HEK293 (cell line): ENCODE data around the gene HEXIM1.
A peak's percentile ranks its signal among the peaks of the same experiment; 100 is the strongest.

Source experiments
- FEZF1 ChIP-seq: fragments of 450-650 bp; formaldehyde crosslinking; IDR thresholded peaks from 2 replicates; pipeline ENCODE4 v1.5.1; 2016; ENCODE audit warnings: missing biosample characterization, missing genetic modification characterization
- KLF1 ChIP-seq: fragments of 450-650 bp; formaldehyde crosslinking; IDR thresholded peaks from 2 replicates; pipeline ENCODE4 v1.5.1; 2016; ENCODE audit warnings: missing biosample characterization, missing genetic modification characterization
- KLF9 ChIP-seq: fragments of 450-650 bp; formaldehyde crosslinking; IDR thresholded peaks from 2 replicates; pipeline ENCODE4 v1.5.1; 2016; ENCODE audit warnings: missing biosample characterization, missing genetic modification characterization, low read depth
- PRDM1 ChIP-seq: fragments of 450-650 bp; formaldehyde crosslinking; IDR thresholded peaks from 2 replicates; pipeline ENCODE4; 2016; ENCODE audit warnings: missing biosample characterization, missing genetic modification characterization
- RBAK ChIP-seq: fragments of 450-650 bp; formaldehyde crosslinking; IDR thresholded peaks from 2 replicates; pipeline ENCODE4 v1.5.1; 2016; ENCODE audit warnings: missing biosample characterization, missing genetic modification characterization
- TRIM28 ChIP-seq: IDR thresholded peaks from 2 replicates; pipeline ENCODE4 v1.6.1; 2011; ENCODE audit warnings: low read length, control low read depth, borderline replicate concordance
- ZBTB20 ChIP-seq: fragments of 450-650 bp; formaldehyde crosslinking; IDR thresholded peaks from 2 replicates; pipeline ENCODE4 v1.5.1; 2016; ENCODE audit warnings: missing biosample characterization, missing genetic modification characterization
- ZNF146 ChIP-seq: fragments of 450-650 bp; formaldehyde crosslinking; IDR thresholded peaks from 2 replicates; pipeline ENCODE4 v1.5.1; 2016; ENCODE audit warnings: missing biosample characterization, missing genetic modification characterization
- ZNF223 ChIP-seq: fragments of 450-650 bp; formaldehyde crosslinking; IDR thresholded peaks from 2 replicates; pipeline ENCODE4 v1.5.1; 2016; ENCODE audit warnings: missing biosample characterization, missing genetic modification characterization
- ZNF324 ChIP-seq: fragments of 450-650 bp; formaldehyde crosslinking; IDR thresholded peaks from 2 replicates; pipeline ENCODE4 v1.5.1; 2016; ENCODE audit warnings: missing biosample characterization, missing genetic modification characterization
- ZNF433 ChIP-seq: fragments of 450-650 bp; formaldehyde crosslinking; IDR thresholded peaks from 2 replicates; pipeline ENCODE4 v1.5.1; 2016; ENCODE audit warnings: missing biosample characterization, missing genetic modification characterization, low read depth
- ZNF560 ChIP-seq: fragments of 450-650 bp; formaldehyde crosslinking; IDR thresholded peaks from 2 replicates; pipeline ENCODE4 v1.5.1; 2017; ENCODE audit warnings: missing biosample characterization, missing genetic modification characterization, borderline replicate concordance
- ZNF623 ChIP-seq: fragments of 450-650 bp; formaldehyde crosslinking; IDR thresholded peaks from 2 replicates; pipeline ENCODE4 v1.5.1; 2016; ENCODE audit warnings: missing biosample characterization, missing genetic modification characterization
- ZNF664 ChIP-seq: fragments of 450-650 bp; formaldehyde crosslinking; IDR thresholded peaks from 2 replicates; pipeline ENCODE4 v1.5.1; 2016; ENCODE audit warnings: missing biosample characterization, missing genetic modification characterization
- ZNF670 ChIP-seq: fragments of 450-650 bp; formaldehyde crosslinking; IDR thresholded peaks from 2 replicates; pipeline ENCODE4 v1.5.1; 2016; ENCODE audit warnings: missing biosample characterization, missing genetic modification characterization, low read depth
- ZNF707 ChIP-seq: fragments of 450-650 bp; formaldehyde crosslinking; IDR thresholded peaks from 2 replicates; pipeline ENCODE4 v1.5.1; 2016; ENCODE audit warnings: missing biosample characterization, missing genetic modification characterization
- TF ChIP-seq, protein P1 (sequence below): fragments of 450-650 bp; formaldehyde crosslinking; IDR thresholded peaks from 2 replicates; pipeline ENCODE4; 2016; ENCODE audit warnings: missing biosample characterization, missing genetic modification characterization
- TF ChIP-seq, protein P2 (sequence below): fragments of 450-650 bp; formaldehyde crosslinking; IDR thresholded peaks from 2 replicates; pipeline ENCODE4 v1.5.1; 2016; ENCODE audit warnings: missing biosample characterization, missing genetic modification characterization, low read depth
- TF ChIP-seq, protein P3 (sequence below): fragments of 450-650 bp; formaldehyde crosslinking; IDR thresholded peaks from 2 replicates; pipeline ENCODE4 v1.5.1; 2016; ENCODE audit warnings: missing biosample characterization, missing genetic modification characterization
- TF ChIP-seq, protein P4 (sequence below): IDR thresholded peaks from 2 replicates; pipeline ENCODE4 v1.6.1; 2011; ENCODE audit warnings: mild to moderate bottlenecking, low read depth, low read length, borderline replicate concordance
- TF ChIP-seq, protein P5 (sequence below): fragments of 450-650 bp; formaldehyde crosslinking; IDR thresholded peaks from 2 replicates; pipeline ENCODE4 v1.5.1; 2017; ENCODE audit warnings: missing biosample characterization, missing genetic modification characterization
- TF ChIP-seq, protein P6 (sequence below): fragments of 450-650 bp; formaldehyde crosslinking; IDR thresholded peaks from 2 replicates; pipeline ENCODE4 v1.5.1; 2016; ENCODE audit warnings: missing biosample characterization, missing genetic modification characterization
- TF ChIP-seq, protein P7 (sequence below): fragments of 450-650 bp; formaldehyde crosslinking; IDR thresholded peaks from 2 replicates; pipeline ENCODE4 v1.5.1; 2016; ENCODE audit warnings: missing biosample characterization, missing genetic modification characterization
- TF ChIP-seq, protein P8 (sequence below): fragments of 450-650 bp; formaldehyde crosslinking; IDR thresholded peaks from 2 replicates; pipeline ENCODE4 v1.5.1; 2016; ENCODE audit warnings: missing biosample characterization, missing genetic modification characterization

HEXIM1 gene

DNA sequence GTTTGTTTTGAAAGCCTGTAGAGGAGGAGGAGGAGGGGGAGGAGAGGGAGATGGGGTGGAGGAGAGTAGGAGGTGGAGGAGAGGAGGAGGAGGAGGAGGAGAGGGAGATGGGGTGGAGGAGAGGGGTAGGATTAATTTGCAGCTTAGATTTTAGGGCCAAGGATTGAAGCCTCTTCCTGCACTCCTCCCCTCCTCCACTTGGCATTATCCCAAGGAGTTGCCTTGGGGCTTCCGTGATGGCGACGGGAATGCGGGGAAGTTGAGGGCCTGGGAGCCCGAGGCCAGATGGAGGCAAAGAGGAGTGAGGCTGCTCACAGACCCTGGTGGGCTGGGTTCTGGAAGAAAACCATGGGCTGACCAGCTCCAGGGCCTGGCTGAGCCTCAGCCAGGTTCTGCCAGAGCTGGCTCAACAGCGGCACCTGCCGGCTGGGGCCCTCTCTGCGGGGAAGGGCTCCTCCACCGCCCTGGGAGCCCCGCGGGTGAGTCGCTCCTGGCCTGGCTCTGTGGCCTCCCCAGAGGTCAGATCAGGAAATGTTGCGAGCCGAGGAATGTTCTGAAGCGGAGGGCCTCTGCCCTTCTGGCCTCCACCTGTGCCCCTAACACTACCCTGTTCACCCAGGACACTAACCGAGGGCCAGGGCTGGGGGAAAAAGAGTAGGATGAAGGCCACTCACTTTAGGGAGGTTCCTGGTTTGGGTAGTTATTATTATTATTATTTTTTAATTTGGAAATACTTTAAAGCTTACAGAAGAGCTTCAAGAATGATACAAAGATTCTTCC, 49.5 kb downstream of the HEXIM1 start (continued):
- TF ChIP-seq ZNF146 (tag by site-specific recombination), result no peak
- no peak for TF ChIP-seq KLF9 (tag by site-specific recombination)
- TF ChIP-seq RBAK, result no peak
- no peak for TF ChIP-seq FEZF1
- TF ChIP-seq TRIM28, result peak; percentile 52; the same call in 1 of the 2 replicates
- TF ChIP-seq ZBTB20 (tag by site-specific recombination), result peak; percentile 36; the same call in 1 of the 2 replicates
- TF ChIP-seq, protein P1, sequence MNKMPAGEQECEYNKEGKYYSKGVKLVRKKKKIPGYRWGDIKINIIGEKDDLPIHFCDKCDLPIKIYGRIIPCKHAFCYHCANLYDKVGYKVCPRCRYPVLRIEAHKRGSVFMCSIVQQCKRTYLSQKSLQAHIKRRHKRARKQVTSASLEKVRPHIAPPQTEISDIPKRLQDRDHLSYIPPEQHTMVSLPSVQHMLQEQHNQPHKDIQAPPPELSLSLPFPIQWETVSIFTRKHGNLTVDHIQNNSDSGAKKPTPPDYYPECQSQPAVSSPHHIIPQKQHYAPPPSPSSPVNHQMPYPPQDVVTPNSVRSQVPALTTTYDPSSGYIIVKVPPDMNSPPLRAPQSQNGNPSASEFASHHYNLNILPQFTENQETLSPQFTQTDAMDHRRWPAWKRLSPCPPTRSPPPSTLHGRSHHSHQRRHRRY, result no peak
- TF ChIP-seq, protein P2, sequence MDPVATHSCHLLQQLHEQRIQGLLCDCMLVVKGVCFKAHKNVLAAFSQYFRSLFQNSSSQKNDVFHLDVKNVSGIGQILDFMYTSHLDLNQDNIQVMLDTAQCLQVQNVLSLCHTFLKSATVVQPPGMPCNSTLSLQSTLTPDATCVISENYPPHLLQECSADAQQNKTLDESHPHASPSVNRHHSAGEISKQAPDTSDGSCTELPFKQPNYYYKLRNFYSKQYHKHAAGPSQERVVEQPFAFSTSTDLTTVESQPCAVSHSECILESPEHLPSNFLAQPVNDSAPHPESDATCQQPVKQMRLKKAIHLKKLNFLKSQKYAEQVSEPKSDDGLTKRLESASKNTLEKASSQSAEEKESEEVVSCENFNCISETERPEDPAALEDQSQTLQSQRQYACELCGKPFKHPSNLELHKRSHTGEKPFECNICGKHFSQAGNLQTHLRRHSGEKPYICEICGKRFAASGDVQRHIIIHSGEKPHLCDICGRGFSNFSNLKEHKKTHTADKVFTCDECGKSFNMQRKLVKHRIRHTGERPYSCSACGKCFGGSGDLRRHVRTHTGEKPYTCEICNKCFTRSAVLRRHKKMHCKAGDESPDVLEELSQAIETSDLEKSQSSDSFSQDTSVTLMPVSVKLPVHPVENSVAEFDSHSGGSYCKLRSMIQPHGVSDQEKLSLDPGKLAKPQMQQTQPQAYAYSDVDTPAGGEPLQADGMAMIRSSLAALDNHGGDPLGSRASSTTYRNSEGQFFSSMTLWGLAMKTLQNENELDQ, result no peak
- TF ChIP-seq, protein P3, sequence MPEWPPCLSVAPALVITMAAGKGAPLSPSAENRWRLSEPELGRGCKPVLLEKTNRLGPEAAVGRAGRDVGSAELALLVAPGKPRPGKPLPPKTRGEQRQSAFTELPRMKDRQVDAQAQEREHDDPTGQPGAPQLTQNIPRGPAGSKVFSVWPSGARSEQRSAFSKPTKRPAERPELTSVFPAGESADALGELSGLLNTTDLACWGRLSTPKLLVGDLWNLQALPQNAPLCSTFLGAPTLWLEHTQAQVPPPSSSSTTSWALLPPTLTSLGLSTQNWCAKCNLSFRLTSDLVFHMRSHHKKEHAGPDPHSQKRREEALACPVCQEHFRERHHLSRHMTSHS (tag by site-specific recombination), result no peak
- TF ChIP-seq ZNF670 (tag by site-specific recombination), result no peak
- TF ChIP-seq, protein P4, sequence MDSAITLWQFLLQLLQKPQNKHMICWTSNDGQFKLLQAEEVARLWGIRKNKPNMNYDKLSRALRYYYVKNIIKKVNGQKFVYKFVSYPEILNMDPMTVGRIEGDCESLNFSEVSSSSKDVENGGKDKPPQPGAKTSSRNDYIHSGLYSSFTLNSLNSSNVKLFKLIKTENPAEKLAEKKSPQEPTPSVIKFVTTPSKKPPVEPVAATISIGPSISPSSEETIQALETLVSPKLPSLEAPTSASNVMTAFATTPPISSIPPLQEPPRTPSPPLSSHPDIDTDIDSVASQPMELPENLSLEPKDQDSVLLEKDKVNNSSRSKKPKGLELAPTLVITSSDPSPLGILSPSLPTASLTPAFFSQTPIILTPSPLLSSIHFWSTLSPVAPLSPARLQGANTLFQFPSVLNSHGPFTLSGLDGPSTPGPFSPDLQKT, result no peak
- no peak for TF ChIP-seq PRDM1 (tag by site-specific recombination)
- peak; percentile 84; the same call in 1 of the 2 replicates for TF ChIP-seq ZNF324
- TF ChIP-seq, protein P5, sequence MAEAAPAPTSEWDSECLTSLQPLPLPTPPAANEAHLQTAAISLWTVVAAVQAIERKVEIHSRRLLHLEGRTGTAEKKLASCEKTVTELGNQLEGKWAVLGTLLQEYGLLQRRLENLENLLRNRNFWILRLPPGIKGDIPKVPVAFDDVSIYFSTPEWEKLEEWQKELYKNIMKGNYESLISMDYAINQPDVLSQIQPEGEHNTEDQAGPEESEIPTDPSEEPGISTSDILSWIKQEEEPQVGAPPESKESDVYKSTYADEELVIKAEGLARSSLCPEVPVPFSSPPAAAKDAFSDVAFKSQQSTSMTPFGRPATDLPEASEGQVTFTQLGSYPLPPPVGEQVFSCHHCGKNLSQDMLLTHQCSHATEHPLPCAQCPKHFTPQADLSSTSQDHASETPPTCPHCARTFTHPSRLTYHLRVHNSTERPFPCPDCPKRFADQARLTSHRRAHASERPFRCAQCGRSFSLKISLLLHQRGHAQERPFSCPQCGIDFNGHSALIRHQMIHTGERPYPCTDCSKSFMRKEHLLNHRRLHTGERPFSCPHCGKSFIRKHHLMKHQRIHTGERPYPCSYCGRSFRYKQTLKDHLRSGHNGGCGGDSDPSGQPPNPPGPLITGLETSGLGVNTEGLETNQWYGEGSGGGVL (tag by site-specific recombination), result peak; percentile 98
- TF ChIP-seq, protein P6, sequence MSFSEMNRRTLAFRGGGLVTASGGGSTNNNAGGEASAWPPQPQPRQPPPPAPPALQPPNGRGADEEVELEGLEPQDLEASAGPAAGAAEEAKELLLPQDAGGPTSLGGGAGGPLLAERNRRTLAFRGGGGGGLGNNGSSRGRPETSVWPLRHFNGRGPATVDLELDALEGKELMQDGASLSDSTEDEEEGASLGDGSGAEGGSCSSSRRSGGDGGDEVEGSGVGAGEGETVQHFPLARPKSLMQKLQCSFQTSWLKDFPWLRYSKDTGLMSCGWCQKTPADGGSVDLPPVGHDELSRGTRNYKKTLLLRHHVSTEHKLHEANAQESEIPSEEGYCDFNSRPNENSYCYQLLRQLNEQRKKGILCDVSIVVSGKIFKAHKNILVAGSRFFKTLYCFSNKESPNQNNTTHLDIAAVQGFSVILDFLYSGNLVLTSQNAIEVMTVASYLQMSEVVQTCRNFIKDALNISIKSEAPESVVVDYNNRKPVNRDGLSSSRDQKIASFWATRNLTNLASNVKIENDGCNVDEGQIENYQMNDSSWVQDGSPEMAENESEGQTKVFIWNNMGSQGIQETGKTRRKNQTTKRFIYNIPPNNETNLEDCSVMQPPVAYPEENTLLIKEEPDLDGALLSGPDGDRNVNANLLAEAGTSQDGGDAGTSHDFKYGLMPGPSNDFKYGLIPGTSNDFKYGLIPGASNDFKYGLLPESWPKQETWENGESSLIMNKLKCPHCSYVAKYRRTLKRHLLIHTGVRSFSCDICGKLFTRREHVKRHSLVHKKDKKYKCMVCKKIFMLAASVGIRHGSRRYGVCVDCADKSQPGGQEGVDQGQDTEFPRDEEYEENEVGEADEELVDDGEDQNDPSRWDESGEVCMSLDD (tag by site-specific recombination), result 0 out of 2 replicates have a peak, but pooled peaks have one; percentile 43
- 0 out of 2 replicates have a peak, but pooled peaks have one; percentile 39 for TF ChIP-seq ZNF223 (tag by site-specific recombination)
- no peak for TF ChIP-seq ZNF707 (tag by site-specific recombination)
- TF ChIP-seq ZNF433 (tag by site-specific recombination), result no peak
- TF ChIP-seq, protein P7, sequence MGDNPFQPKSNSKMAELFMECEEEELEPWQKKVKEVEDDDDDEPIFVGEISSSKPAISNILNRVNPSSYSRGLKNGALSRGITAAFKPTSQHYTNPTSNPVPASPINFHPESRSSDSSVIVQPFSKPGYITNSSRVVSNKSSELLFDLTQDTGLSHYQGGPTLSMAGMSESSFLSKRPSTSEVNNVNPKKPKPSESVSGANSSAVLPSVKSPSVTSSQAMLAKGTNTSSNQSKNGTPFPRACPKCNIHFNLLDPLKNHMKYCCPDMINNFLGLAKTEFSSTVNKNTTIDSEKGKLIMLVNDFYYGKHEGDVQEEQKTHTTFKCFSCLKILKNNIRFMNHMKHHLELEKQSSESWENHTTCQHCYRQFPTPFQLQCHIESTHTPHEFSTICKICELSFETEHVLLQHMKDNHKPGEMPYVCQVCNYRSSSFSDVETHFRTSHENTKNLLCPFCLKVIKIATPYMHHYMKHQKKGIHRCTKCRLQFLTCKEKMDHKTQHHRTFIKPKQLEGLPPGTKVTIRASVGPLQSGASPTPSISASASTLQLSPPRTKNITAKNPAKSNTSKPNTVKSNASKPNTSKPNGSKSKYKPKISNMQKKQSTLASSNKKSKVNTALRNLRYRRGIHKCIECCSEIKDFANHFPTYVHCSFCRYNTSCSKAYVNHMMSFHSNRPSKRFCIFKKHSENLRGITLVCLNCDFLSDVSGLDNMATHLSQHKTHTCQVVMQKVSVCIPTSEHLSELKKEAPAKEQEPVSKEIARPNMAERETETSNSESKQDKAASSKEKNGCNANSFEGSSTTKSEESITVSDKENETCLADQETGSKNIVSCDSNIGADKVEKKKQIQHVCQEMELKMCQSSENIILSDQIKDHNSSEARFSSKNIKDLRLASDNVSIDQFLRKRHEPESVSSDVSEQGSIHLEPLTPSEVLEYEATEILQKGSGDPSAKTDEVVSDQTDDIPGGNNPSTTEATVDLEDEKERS (tag by site-specific recombination), result no peak
- TF ChIP-seq ZNF560 (tag by site-specific recombination), result no peak
- peak; percentile 21; the same call in 1 of the 2 replicates for TF ChIP-seq KLF1 (tag by site-specific recombination)
- TF ChIP-seq, protein P8, sequence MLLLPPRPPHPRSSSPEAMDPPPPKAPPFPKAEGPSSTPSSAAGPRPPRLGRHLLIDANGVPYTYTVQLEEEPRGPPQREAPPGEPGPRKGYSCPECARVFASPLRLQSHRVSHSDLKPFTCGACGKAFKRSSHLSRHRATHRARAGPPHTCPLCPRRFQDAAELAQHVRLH (tag by site-specific recombination), result no peak
- TF ChIP-seq ZNF623 (tag by site-specific recombination), result no peak
- no peak for TF ChIP-seq ZNF664 (tag by site-specific recombination)
